CD14-positive monocyte (primary cell): ENCODE results near the gene SLC38A1. TPM values are rescaled to one million over a fixed set of nuclear protein-coding genes. Genes with fewer than 3 reads are reported as not detected.

Source experiments
- DNase-seq, 3 donors: peaks; one replicate each; pipeline ENCODE4 v3.0.0-alpha.2; 2011 to 2022
- H2AFZ ChIP-seq: 2 replicates; pipeline ENCODE4 v1.6.0; 2012; ENCODE audit warnings: mild to moderate bottlenecking, low read depth, low read length, inconsistent platforms; ENCODE audit not compliant: insufficient read depth, poor library complexity, severe bottlenecking
- H3K27ac ChIP-seq, 2 donors: 1 replicate in 1 of 2; 2 replicates in 1 of 2; pipeline ENCODE4 v1.5.1; 2012 to 2013; ENCODE audit warnings: low read length in 2 of 2, control low read depth in 1 of 2, inconsistent platforms in 1 of 2, low read depth in 1 of 2, mild to moderate bottlenecking in 1 of 2
- H3K27me3 ChIP-seq, 2 donors: one replicate each; pipeline versions ENCODE4 v1.6.0 to v1.6.1; 2011 to 2013; ENCODE audit warnings: low read length in 2 of 2; ENCODE audit not compliant: control insufficient read depth in 2 of 2, insufficient read depth in 2 of 2
- H3K36me3 ChIP-seq, 2 donors: replicated peaks in 1 of 2; 1 replicate in 1 of 2; 2 replicates in 1 of 2; pipeline versions ENCODE4 v1.5.1 to v1.6.1; 2012 to 2013; ENCODE audit warnings: low read length in 2 of 2, control low read depth in 1 of 2, inconsistent platforms in 1 of 2, mild to moderate bottlenecking in 1 of 2; ENCODE audit not compliant: insufficient read depth in 2 of 2, control insufficient read depth in 1 of 2
- H3K4me1 ChIP-seq, 2 donors: 1 replicate in 1 of 2; 2 replicates in 1 of 2; pipeline versions ENCODE4 v1.5.1 to v1.6.1; 2012 to 2013; ENCODE audit warnings: low read length in 2 of 2, control low read depth in 1 of 2, inconsistent platforms in 1 of 2, mild to moderate bottlenecking in 1 of 2, moderate library complexity in 1 of 2; ENCODE audit not compliant: insufficient read depth in 2 of 2, control insufficient read depth in 1 of 2
- H3K4me2 ChIP-seq: replicated peaks from 2 replicates; pipeline ENCODE3; 2012; ENCODE audit warnings: low read length, moderate library complexity, mild to moderate bottlenecking; ENCODE audit not compliant: poor library complexity, severe bottlenecking; ENCODE audit errors: extremely low read depth
- H3K4me3 ChIP-seq, 3 experiments: fragments of 200-600 bp in 1 of 3; sonication (generic) in 1 of 3; replicated peaks in 1 of 3; 1 replicate in 2 of 3; 2 replicates in 1 of 3; pipeline ENCODE4 v1.5.1; 2011 to 2013; ENCODE audit warnings: low read length in 3 of 3, mild to moderate bottlenecking in 3 of 3, control low read depth in 2 of 3, low read depth in 2 of 3, inconsistent platforms in 1 of 3, moderate library complexity in 1 of 3
- H3K79me2 ChIP-seq: 2 replicates; pipeline ENCODE4 v1.6.0; 2012; ENCODE audit warnings: mild to moderate bottlenecking, control low read depth, inconsistent platforms, low read length, moderate library complexity; ENCODE audit not compliant: insufficient read depth
- H3K9ac ChIP-seq: 2 replicates; pipeline ENCODE4 v1.6.0; 2017; ENCODE audit warnings: low read length, mild to moderate bottlenecking; ENCODE audit not compliant: insufficient read depth, poor library complexity, severe bottlenecking
- H3K9me3 ChIP-seq, 2 donors: replicated peaks in 1 of 2; 1 replicate in 1 of 2; 2 replicates in 1 of 2; pipeline versions ENCODE4 v1.5.1 to v1.6.1; 2012 to 2013; ENCODE audit warnings: low read length in 2 of 2, control low read depth in 1 of 2; ENCODE audit not compliant: control insufficient read depth in 1 of 2, insufficient read depth in 1 of 2
- H4K20me1 ChIP-seq: 2 replicates; pipeline ENCODE4 v1.6.0; 2012; ENCODE audit warnings: mild to moderate bottlenecking, low read length, control low read depth, moderate library complexity; ENCODE audit not compliant: insufficient read depth
- H3K27ac Mint-ChIP-seq, 7 donors: one replicate each; pipeline ENCODE4 v1.8.0; 2020; ENCODE audit warnings: mild to moderate bottlenecking in 7 of 7, mixed read lengths in 7 of 7, moderate library complexity in 6 of 7, inconsistent platforms in 2 of 7
- H3K27me3 Mint-ChIP-seq, 3 donors: one replicate each; pipeline ENCODE4 v1.8.0; 2021 to 2022; ENCODE audit warnings: low read depth in 3 of 3, mild to moderate bottlenecking in 3 of 3, mixed read lengths in 3 of 3, moderate library complexity in 3 of 3, inconsistent platforms in 1 of 3
- H3K36me3 Mint-ChIP-seq, 2 donors: one replicate each; pipeline ENCODE4 v1.8.0; 2020; ENCODE audit warnings: mixed read lengths in 2 of 2, inconsistent platforms in 1 of 2, mild to moderate bottlenecking in 1 of 2
- H3K4me1 Mint-ChIP-seq: one replicate; pipeline ENCODE4 v1.8.0; 2020; ENCODE audit warnings: mild to moderate bottlenecking, mixed read lengths
- H3K4me3 Mint-ChIP-seq, 2 donors: one replicate each; pipeline ENCODE4 v1.8.0; 2020; ENCODE audit warnings: mild to moderate bottlenecking in 2 of 2, mixed read lengths in 2 of 2, moderate library complexity in 1 of 2
- H3K9me3 Mint-ChIP-seq, 7 donors: one replicate each; pipeline ENCODE4 v1.8.0; 2020 to 2022; ENCODE audit warnings: mixed read lengths in 7 of 7, mild to moderate bottlenecking in 6 of 7, moderate library complexity in 6 of 7, inconsistent platforms in 2 of 7
- CTCF ChIP-seq: fragments of 200-600 bp; IDR thresholded peaks from one replicate; pipeline ENCODE4 v1.8.0; 2022; ENCODE audit warnings: antibody characterized with exemption, mild to moderate bottlenecking
- WGBS: methylation state at CpG from one replicate; pipeline ENCODE4 v1.1.5; 2013; ENCODE audit warnings: missing lambda C conversion rate; ENCODE audit not compliant: insufficient coverage; 5-methylcytosine and 5-hydroxymethylcytosine counted together
- intact Hi-C, 2 donors: fragments of 100-400 bp; cut with micrococcal nuclease; formaldehyde crosslinking; loops; one replicate each; pipeline versions ENCODE4 v1.15.0 to v1.15.1; 2023
- polyA plus RNA-seq, 3 donors: library from polyadenylated mRNA; depleted of rRNA in 1 of 3; unstranded in 2 of 3; stranded (reverse) in 1 of 3; fragments of 300-500 nt in 2 of 3; fragments of >200 nt in 1 of 3; fragmentation: Illumina TruSeq in 2 of 3; gene quantifications; 1 replicate in 2 of 3; 2 replicates in 1 of 3; pipeline ENCODE4 v1.2.3, GENCODE V29; 2012 to 2021

The SLC38A1 gene
- polyA plus RNA-seq, 3 donors = 0.92 to 1.9 (median 1.6) TPM

- no peak for DNase-seq
- no peak overlapping the region for H3K4me3 ChIP-seq
- H3K27ac Mint-ChIP-seq = no peak overlapping the region
These were observed 123.0 kb downstream of the SLC38A1 start for GRCh38 chr12:46145881-46146280.

GRCh38 chr12:46144433-46144832 is 124.4 kb downstream of the SLC38A1 start:
- Histone ChIP-seq H3K9ac (no peak overlapping the region), H3K36me3 (no peaks in the 10 kb centered on the region), H4K20me1 (no peaks in the 10 kb centered on the region), H2AFZ (no peak overlapping the region), H3K27ac (no peak overlapping the region), H3K9me3 (no peaks in the 10 kb centered on the region), H3K27me3 (no peaks in the 10 kb centered on the region), H3K79me2 (no peaks in the 10 kb centered on the region), H3K4me3 (no peak overlapping the region), H3K4me1 (no peaks in the 10 kb centered on the region), H3K4me2 (no peak overlapping the region)
- no CpG with 5 or more reads among the region's 2 CpGs for WGBS
- no peak for DNase-seq
- no peak overlapping the region for H3K27ac Mint-ChIP-seq
- intact Hi-C loops = no loop called here
- TF ChIP-seq CTCF = no peak
- no peak overlapping the region for H3K4me3 Mint-ChIP-seq
- H3K4me1 Mint-ChIP-seq = no peaks in the 10 kb centered on the region
- no peaks in the 10 kb centered on the region for H3K9me3 Mint-ChIP-seq
- peaks cover 0 to 3% (median 0%) of the 10 kb centered on the region in 3 donors for H3K27me3 Mint-ChIP-seq
- H3K36me3 Mint-ChIP-seq = no peaks in the 10 kb centered on the region

More at GRCh38 chr12:46145881-46146280, 123.0 kb downstream of the SLC38A1 start:
- Histone ChIP-seq H3K27ac (no peak overlapping the region), H3K27me3 (no peaks in the 10 kb centered on the region), H3K36me3 (no peaks in the 10 kb centered on the region), H3K4me1 (no peaks in the 10 kb centered on the region), H3K9ac (no peak overlapping the region), H2AFZ (no peak overlapping the region), H3K79me2 (no peaks in the 10 kb centered on the region), H3K4me2 (no peak overlapping the region), H4K20me1 (no peaks in the 10 kb centered on the region), H3K9me3 (no peaks in the 10 kb centered on the region)
- Mint-ChIP-seq H3K4me3 (no peak overlapping the region), H3K4me1 (peaks cover 2% of the 10 kb centered on the region), H3K9me3 (no peaks in the 10 kb centered on the region), H3K27me3 (peaks cover 0 to 2% (median 0%) of the 10 kb centered on the region in 3 donors), H3K36me3 (no peaks in the 10 kb centered on the region)
- WGBS = 93% methylated on average over 5 of the region's 5 CpGs
- TF ChIP-seq CTCF = no peak
- intact Hi-C loops = no loop called here
